Measurements from ENCODE around the gene SGCG. TPM values are rescaled to one million over a fixed set of nuclear protein-coding genes. Genes with fewer than 3 reads are reported as not detected.
A peak's percentile ranks its signal among the peaks of the same experiment; 100 is the strongest.
"Not testable (repeated sequence)": the region's sequence is repeated elsewhere in the genome, so short reads cannot be mapped to it uniquely, and the experiment has no call there.

The SGCG gene
- under 1 TPM in 3 of 6 donors, not detected in 3; 0.14 to 0.25 (median 0.15) TPM for total RNA-seq
- not detected for polyA plus RNA-seq

GRCh38 chr13:23180711-23181110 is at the start of gene SGCG:
Gene SGCG (plus strand): TSS chr13:23180979. CDS start chr13:23203695, 22,716 bp downstream.
- DNase-seq (no peak), ATAC-seq (no peak), FAIRE-seq (no peak)
- H3K27me3 ChIP-seq = peaks cover 0 to 3% (median 0%) of the 10 kb centered on the region in 4 donors
- TF ChIP-seq CTCF (IDR thresholded peaks at IDR 0.05) = no peak
- no peak within 1 kb of the TSS for H3K27ac ChIP-seq
- H3K9me3 ChIP-seq = no peaks in the 10 kb centered on the region
- H3K36me3 ChIP-seq = no peaks in the 10 kb centered on the region
- 59 to 78% methylated on average over 6 of the region's 6 CpGs for WGBS, 2 donors
- H3K4me3 ChIP-seq = no peak within 1 kb of the TSS
- intact Hi-C loops (cut with DNase I) = no loop called here
- no peaks in the 10 kb centered on the region for H3K4me1 ChIP-seq

GRCh38 chr13:23134542-23134941 is 46.2 kb upstream of the SGCG start:
- Histone ChIP-seq H3K4me3 (no peak overlapping the region), H3K4me1 (no peaks in the 10 kb centered on the region), H3K27me3 (peaks cover 0 to 4% (median 0%) of the 10 kb centered on the region in 4 donors), H3K27ac (no peak overlapping the region), H3K9me3 (no peaks in the 10 kb centered on the region), H3K36me3 (no peaks in the 10 kb centered on the region)
- intact Hi-C loops (cut with DNase I) = no loop called here
- WGBS, 2 donors = 69 to 70% methylated on average over 5 of the region's 5 CpGs
- ATAC-seq = no peak
- TF ChIP-seq CTCF (IDR thresholded peaks at IDR 0.05) = no peak
- DNase-seq = no peak
- FAIRE-seq = no peak

GRCh38 chr13:23140492-23140891 is 40.3 kb upstream of the SGCG start:
- Histone ChIP-seq H3K27me3 (no peaks in the 10 kb centered on the region), H3K27ac (no peak overlapping the region), H3K36me3 (no peaks in the 10 kb centered on the region), H3K4me3 (no peak overlapping the region), H3K9me3 (no peaks in the 10 kb centered on the region), H3K4me1 (no peaks in the 10 kb centered on the region)
- 35 to 40% methylated on average over 2 of the region's 2 CpGs for WGBS, 2 donors
- no peak for TF ChIP-seq CTCF (IDR thresholded peaks at IDR 0.05)
- intact Hi-C loops (cut with DNase I) = no loop called here
- DNase-seq (no peak), FAIRE-seq (no peak), ATAC-seq (no peak)

- Histone ChIP-seq H3K36me3 (no peaks in the 10 kb centered on the region), H3K9me3 (no peaks in the 10 kb centered on the region), H3K27ac (no peak overlapping the region), H3K27me3 (no peaks in the 10 kb centered on the region), H3K4me1 (no peaks in the 10 kb centered on the region), H3K4me3 (no peak overlapping the region)
- DNase-seq (peak in 1 of 6 donors; percentile 55), FAIRE-seq (no peak), ATAC-seq (no peak)
- WGBS, 2 donors = 85 to 92% methylated on average over 24 of the region's 24 CpGs
- intact Hi-C loops (cut with DNase I) = no loop called here
- no peak for TF ChIP-seq CTCF (IDR thresholded peaks at IDR 0.05)
These were observed 38.8 kb upstream of the SGCG start for GRCh38 chr13:23141964-23142363.

GRCh38 chr13:23142607-23143006 is 38.2 kb upstream of the SGCG start:
- FAIRE-seq; H3K4me1 ChIP-seq; H3K27ac ChIP-seq; DNase-seq; H3K27me3 ChIP-seq; H3K36me3 ChIP-seq; H3K9me3 ChIP-seq; intact Hi-C loops (cut with DNase I); H3K4me3 ChIP-seq; ATAC-seq: not testable (repeated sequence)
- WGBS, 2 donors = 76 to 80% methylated on average over 7 of the region's 7 CpGs
